Esophagus squamous epithelium (tissue), 5 donors: ENCODE measurements around the gene FAM118A. TPM values are rescaled to one million over a fixed set of nuclear protein-coding genes. Genes with fewer than 3 reads are reported as not detected.
A peak's percentile ranks its signal among the peaks of the same experiment; 100 is the strongest.

Source experiments
- DNase-seq: peaks from one replicate; lab custom pipeline; 2025; lab: John Stamatoyannopoulos, UW
- H3K27ac ChIP-seq, 4 donors: fragments of 200-600 bp; sonication (generic); one replicate each; pipeline ENCODE4 v1.5.1; 2016 to 2019; ENCODE audit warnings: mild to moderate bottlenecking in 1 of 4
- H3K27me3 ChIP-seq, 4 donors: fragments of 200-600 bp; sonication (generic); 1 replicate in 3 of 4; 2 replicates in 1 of 4; pipeline versions ENCODE4 v1.5.1 to v1.6.0; 2017 to 2021; ENCODE audit warnings: antibody characterized with exemption in 1 of 4
- H3K36me3 ChIP-seq, 3 donors: fragments of 200-600 bp; sonication (generic); one replicate each; pipeline ENCODE4 v1.5.1; 2016 to 2019
- H3K4me1 ChIP-seq, 3 donors: fragments of 200-600 bp; sonication (generic); one replicate each; pipeline ENCODE4 v1.5.1; 2017 to 2019
- H3K4me3 ChIP-seq, 4 donors: fragments of 200-600 bp; sonication (generic); 1 replicate in 3 of 4; 2 replicates in 1 of 4; pipeline ENCODE4 v1.5.1; 2016 to 2019; ENCODE audit warnings: mild to moderate bottlenecking in 2 of 4, moderate library complexity in 1 of 4
- H3K9me3 ChIP-seq, 3 donors: fragments of 200-600 bp; sonication (generic); one replicate each; pipeline ENCODE4 v1.5.1; 2016 to 2019
- POLR2A ChIP-seq, 4 donors: fragments of 450-650 bp; IDR thresholded peaks; one replicate each; pipeline ENCODE4 v1.6.1; 2017; ENCODE audit warnings: antibody characterized with exemption in 4 of 4, mild to moderate bottlenecking in 4 of 4, moderate library complexity in 3 of 4
- WGBS, 2 donors: methylation state at CpG; one replicate each; pipeline ENCODE4 v1.1.5; 2018; 5-methylcytosine and 5-hydroxymethylcytosine counted together
- intact Hi-C: fragments of 100-400 bp; cut with DNase I; formaldehyde crosslinking; loops from one replicate; pipeline ENCODE4 v1.15.0; 2022
- total RNA-seq, 4 donors: library from RNA; depleted of rRNA; stranded (reverse); fragments of >200 nt; gene quantifications; one replicate each; pipeline ENCODE4 v1.1.0, GENCODE V29; 2016
- TF ChIP-seq, protein P1 (sequence below), 6 experiments: fragments of 450-650 bp in 4 of 6; fragments of 200-600 bp in 2 of 6; sonication (generic) in 2 of 6; IDR thresholded peaks; one replicate each; pipeline ENCODE4 v1.5.1; 2016 to 2019; ENCODE audit warnings: antibody characterized with exemption in 6 of 6, mild to moderate bottlenecking in 4 of 6, moderate library complexity in 4 of 6
- donor health status: DM: yes; HTN: yes; CAD: no.

The FAM118A gene
- total RNA-seq, 4 donors from 2014 or later, result 12.5 to 95.4 (median 18.8) TPM

DNA sequence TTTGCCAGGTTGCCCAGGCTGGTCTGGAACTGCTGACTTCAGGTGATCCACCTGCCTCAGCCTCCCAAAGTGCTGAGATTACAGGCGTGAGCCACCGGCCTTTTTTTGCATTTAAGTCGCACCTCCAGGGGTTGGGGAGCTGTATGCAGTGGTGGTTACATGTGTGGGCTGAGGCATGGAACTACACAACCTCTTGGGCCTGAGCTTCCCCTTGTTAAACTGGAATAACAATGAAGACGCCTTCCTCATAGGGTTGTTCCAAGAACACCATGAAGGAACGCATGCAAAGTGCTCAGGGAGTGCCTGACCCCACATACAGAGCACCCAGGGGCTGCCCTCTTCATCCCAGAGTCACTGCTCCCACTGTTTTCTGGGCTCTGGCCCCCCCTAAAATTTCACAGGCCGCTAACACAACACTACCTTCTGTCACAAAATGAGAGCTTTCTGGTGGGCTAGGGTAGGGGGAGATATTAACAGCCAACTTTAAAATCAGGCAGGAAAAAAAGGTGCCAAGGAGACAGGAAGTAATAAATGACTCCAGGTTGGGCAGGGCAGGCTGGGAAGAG is 1.3 kb upstream of the FAM118A start:
- Histone ChIP-seq H3K27me3 (no peaks in the 10 kb centered on the region), H3K36me3 (no peaks in the 10 kb centered on the region), H3K27ac (peak overlapping the region; percentile 86 to 95 (median 90)), H3K9me3 (no peaks in the 10 kb centered on the region), H3K4me3 (no peak overlapping the region), H3K4me1 (peaks cover 12 to 45% (median 21%) of the 10 kb centered on the region in 3 donors)
- no peak for DNase-seq
- 40 to 93% methylated on average over 1 to 6 of the region's 6 CpGs for WGBS, 2 donors
- no peak for TF ChIP-seq POLR2A (IDR thresholded peaks at IDR 0.05)
- TF ChIP-seq, protein P1, sequence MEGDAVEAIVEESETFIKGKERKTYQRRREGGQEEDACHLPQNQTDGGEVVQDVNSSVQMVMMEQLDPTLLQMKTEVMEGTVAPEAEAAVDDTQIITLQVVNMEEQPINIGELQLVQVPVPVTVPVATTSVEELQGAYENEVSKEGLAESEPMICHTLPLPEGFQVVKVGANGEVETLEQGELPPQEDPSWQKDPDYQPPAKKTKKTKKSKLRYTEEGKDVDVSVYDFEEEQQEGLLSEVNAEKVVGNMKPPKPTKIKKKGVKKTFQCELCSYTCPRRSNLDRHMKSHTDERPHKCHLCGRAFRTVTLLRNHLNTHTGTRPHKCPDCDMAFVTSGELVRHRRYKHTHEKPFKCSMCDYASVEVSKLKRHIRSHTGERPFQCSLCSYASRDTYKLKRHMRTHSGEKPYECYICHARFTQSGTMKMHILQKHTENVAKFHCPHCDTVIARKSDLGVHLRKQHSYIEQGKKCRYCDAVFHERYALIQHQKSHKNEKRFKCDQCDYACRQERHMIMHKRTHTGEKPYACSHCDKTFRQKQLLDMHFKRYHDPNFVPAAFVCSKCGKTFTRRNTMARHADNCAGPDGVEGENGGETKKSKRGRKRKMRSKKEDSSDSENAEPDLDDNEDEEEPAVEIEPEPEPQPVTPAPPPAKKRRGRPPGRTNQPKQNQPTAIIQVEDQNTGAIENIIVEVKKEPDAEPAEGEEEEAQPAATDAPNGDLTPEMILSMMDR (IDR thresholded peaks at IDR 0.05), result no peak
- intact Hi-C loops, result no loop called here

DNA sequence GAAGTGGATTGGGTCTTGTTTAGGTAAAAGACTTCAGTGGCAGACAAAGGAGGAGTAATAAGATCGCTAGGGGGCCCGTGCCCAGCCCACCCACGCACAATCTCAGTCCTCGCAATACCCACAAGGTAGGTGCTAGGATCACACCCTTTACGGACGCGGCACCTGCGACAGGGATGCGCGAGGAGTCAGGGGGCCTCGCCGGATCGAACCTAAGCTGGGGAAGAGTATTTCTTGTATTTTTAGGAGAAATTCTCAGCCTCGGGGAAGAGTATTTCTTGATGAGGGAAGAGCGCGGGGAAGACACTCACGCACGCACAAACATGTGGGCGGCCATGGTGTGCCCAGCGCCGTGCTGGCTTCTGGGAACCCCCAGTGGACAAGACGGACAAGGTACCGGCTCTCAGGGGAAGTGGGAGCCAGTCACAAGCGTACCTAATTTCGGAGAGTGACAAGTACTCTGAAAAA is 745 bp upstream of the FAM118A start:
- Histone ChIP-seq H3K4me1 (peaks cover 12 to 50% (median 21%) of the 10 kb centered on the region in 3 donors), H3K4me3 (peak overlapping the region; percentile 78 to 100 (median 87)), H3K27ac (peak overlapping the region; percentile 86 to 95 (median 90)), H3K36me3 (no peaks in the 10 kb centered on the region), H3K9me3 (no peaks in the 10 kb centered on the region), H3K27me3 (no peaks in the 10 kb centered on the region)
- WGBS, 2 donors, result 37 to 60% methylated on average over 17 to 25 of the region's 25 CpGs
- DNase-seq, result no peak
- intact Hi-C loops, result no loop called here
- TF ChIP-seq, protein P1 (IDR thresholded peaks at IDR 0.05), result no peak
- TF ChIP-seq POLR2A (IDR thresholded peaks at IDR 0.05), result no peak

DNA sequence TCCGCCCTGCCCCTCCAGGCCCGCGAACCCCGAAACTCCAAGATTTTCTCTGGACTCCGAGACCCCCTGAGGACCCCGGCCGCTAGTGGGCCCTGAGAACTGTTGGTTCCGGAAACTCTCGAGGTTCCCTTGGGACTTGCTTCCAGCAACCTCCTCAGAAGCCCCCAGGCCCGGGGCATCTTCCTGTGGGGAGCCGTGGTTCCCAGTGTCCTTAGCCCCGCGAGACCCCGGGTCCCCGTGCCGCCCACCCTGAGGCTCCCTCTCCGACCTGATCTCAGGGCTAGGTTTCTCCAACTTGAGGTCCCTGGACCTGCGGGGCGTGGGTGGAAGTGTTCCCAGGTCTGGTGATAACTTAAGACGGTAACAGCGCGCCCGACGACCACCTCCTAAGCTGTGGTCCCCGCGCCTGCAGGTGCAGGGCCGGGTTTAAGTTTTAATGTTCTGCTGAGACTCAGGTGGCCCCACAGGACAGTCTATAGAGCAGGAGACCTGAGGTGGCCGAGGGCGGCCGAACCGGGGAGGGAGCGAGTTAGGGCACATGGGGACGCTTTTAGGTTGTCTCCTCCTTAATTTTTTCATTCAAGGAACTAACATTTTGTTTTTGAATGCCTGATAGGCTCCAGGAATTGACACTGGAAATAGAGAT is 720 bp downstream of the FAM118A start:
- H3K27ac ChIP-seq, result peak overlapping the region; percentile 86 to 95 (median 90)
- H3K4me1 ChIP-seq, result peaks cover 12 to 57% (median 21%) of the 10 kb centered on the region in 3 donors
- intact Hi-C loops, result no loop called here
- no peaks in the 10 kb centered on the region for H3K36me3 ChIP-seq
- DNase-seq, result no peak
- 0 to 3% methylated on average over 3 to 20 of the region's 33 CpGs for WGBS, 2 donors
- no peaks in the 10 kb centered on the region for H3K27me3 ChIP-seq
- peak overlapping the region; percentile 78 to 100 (median 87) for H3K4me3 ChIP-seq
- no peak for TF ChIP-seq POLR2A (IDR thresholded peaks at IDR 0.05)
- TF ChIP-seq, protein P1 (IDR thresholded peaks at IDR 0.05), result no peak
- no peaks in the 10 kb centered on the region for H3K9me3 ChIP-seq

DNA sequence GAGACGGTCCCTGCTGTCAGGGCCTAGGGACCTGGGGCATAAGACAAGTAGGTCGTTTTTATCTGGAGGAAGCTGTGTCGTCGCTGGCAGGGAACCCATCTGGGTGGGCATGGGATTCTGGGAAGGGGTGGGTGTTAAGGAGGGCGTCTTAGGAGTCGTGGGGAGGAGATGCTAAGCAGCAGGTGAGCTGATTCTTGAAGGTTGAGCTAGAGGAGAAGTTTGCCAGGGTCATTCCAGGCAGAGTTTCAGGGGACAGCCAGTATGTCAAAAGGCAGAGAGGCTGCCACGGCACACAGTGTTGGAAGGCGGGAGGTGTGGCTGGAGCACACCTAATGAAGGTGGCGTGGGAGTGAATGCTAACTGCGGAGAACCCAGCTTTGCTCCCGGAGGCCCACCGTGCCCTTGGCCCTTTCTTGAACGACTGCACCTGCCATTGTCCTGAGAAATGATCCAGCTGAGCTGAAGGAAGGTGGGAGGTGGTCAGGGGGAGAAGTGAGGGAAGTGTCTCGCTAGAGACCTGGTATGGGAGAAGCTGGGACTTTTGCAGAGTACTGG is 1.3 kb downstream of the FAM118A start:
- WGBS, 2 donors, result 23 to 38% methylated on average over 14 of the region's 14 CpGs
- H3K4me3 ChIP-seq, result peak overlapping the region; percentile 78 to 100 (median 87)
- no peaks in the 10 kb centered on the region for H3K9me3 ChIP-seq
- intact Hi-C loops, result no loop called here
- DNase-seq, result no peak
- peaks cover 0 to 5% (median 0%) of the 10 kb centered on the region in 3 donors for H3K36me3 ChIP-seq
- H3K4me1 ChIP-seq, result peaks cover 12 to 63% (median 21%) of the 10 kb centered on the region in 3 donors
- H3K27ac ChIP-seq, result peak overlapping the region in 3 of 4 donors; percentile 86 to 95 (median 89)
- TF ChIP-seq, protein P1 (IDR thresholded peaks at IDR 0.05), result no peak
- no peak for TF ChIP-seq POLR2A (IDR thresholded peaks at IDR 0.05)
- no peaks in the 10 kb centered on the region for H3K27me3 ChIP-seq

DNA sequence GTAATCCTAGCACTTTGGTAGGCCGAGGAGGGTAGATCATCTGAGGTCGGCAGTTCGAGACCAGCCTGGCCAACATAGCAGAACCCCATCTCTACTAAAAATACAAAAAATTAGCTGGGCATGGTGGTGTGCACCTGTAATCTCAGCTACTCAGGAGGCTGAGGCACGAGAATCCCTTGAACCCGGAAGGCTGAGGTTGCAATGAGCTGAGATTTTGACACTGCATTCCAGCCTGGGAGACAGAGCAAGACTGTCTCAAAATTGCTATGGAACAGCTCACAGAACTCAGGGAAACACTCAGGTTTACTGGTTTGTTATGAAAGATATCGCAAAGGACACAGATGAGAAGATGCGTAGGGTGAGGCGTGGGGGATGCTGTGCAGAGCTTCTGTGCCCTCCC is 2.7 kb downstream of the FAM118A start:
- Histone ChIP-seq H3K9me3 (no peaks in the 10 kb centered on the region), H3K27me3 (no peaks in the 10 kb centered on the region), H3K27ac (no peak overlapping the region), H3K36me3 (peaks cover 0 to 7% (median 0%) of the 10 kb centered on the region in 3 donors), H3K4me3 (no peak overlapping the region), H3K4me1 (peaks cover 16 to 77% (median 24%) of the 10 kb centered on the region in 3 donors)
- TF ChIP-seq, protein P1 (IDR thresholded peaks at IDR 0.05), result no peak
- TF ChIP-seq POLR2A (IDR thresholded peaks at IDR 0.05), result no peak
- no peak for DNase-seq
- intact Hi-C loops, result no loop called here
- 82 to 90% methylated on average over 7 of the region's 8 CpGs for WGBS, 2 donors
